Adipose tissue (tissue), 3 donors: ENCODE measurements around the gene HMGN5. TPM values are rescaled to one million over a fixed set of nuclear protein-coding genes. Genes with fewer than 3 reads are reported as not detected.

Experiments used
- H3K27ac ChIP-seq: one replicate; pipeline ENCODE4 v1.5.1; 2013; ENCODE audit warnings: low read depth, low read length
- WGBS, 3 donors: extraction: QIAGEN DNeasy Blood & Tissue Kit; methylation state at CpG; one replicate each; pipeline ENCODE4 v1.1.7; 2013; 5-methylcytosine and 5-hydroxymethylcytosine counted together
- polyA plus RNA-seq, 3 donors: library from polyadenylated mRNA; stranded (reverse); fragments of 200-250 nt; gene quantifications; one replicate each; pipeline ENCODE4 v1.2.3, GENCODE V29; 2013
- donor health status: healthy with polysubstance abuse.
- donor health status: Bipolar disorder and iron deficiency.
- donor health status: healthy.

HMGN5 gene, protein sequence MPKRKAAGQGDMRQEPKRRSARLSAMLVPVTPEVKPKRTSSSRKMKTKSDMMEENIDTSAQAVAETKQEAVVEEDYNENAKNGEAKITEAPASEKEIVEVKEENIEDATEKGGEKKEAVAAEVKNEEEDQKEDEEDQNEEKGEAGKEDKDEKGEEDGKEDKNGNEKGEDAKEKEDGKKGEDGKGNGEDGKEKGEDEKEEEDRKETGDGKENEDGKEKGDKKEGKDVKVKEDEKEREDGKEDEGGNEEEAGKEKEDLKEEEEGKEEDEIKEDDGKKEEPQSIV
- polyA plus RNA-seq, result 10 to 100 TPM in 1 of 3 donors, 1 to 10 TPM in 2; 4.2 to 27.0 (median 9.7) TPM

DNA sequence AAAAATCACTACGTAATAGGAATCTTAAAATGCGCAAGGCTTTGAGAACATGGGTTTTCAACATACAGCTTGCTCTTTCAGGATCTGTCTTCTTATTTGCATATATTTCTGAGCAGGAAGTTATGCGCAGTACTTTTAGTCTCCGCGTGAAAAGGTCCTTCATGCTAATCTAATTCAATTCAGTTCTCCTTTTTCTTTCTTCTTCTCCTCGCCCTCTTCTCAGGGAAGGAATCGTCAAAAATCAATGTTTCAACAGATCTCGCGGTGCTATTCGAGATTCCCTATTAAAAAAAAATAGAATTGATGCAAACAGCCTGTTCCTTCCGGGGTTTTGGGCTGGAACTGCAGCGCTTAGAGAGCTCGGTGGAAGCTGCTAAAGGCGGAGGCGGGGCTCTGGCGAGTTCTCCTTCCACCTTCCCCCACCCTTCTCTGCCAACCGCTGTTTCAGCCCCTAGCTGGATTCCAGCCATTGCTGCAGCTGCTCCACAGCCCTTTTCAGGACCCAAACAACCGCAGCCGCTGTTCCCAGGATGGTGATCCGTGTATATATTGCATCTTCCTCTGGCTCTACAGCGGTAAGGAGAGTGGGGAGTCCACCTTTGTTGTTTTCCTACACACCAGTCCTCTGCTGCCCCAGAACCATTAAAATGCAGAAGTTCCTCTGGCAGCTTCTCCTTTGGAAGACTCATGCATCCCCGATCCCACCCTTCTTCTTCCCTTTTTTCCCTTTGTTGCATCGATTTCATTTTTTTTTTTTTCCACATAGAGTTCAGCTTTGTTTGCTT lies at the start of gene HMGN5, which contains the start of gene SH3BGRL:
Gene HMGN5, minus strand, starts transcription at position 243 of the 785 bp plus-strand sequence. CDS start 80,364 bp downstream, outside the sequence.
Gene SH3BGRL, plus strand, starts transcription at position 432 of the 785 bp plus-strand sequence. Its CDS starts 99 bp downstream, at position 531.
- WGBS, 3 donors, result 0 to 19% (median 0%) methylated on average over 23 of the region's 23 CpGs
- H3K27ac ChIP-seq, result no peak within 1 kb of the TSS

DNA sequence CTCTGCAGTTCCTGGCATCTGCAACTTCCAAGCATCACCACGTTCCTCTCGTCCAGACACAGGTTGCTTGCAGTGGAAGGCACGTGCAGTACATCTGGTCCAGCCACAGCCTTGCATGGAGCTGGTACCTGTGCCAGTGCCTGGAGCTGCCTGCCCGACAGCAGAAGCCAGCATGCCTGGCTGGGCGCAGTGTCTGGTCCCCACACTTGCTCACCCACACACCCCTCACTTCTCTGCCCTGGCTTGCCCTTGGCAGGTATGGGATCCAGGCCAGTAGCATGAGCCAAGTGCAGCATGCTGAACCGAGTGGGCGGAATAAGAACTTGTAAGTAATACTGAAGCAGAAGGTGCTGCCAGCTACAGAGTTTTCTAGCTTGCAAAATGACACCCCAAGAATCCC lies 40.0 kb upstream of the HMGN5 start:
- WGBS, 3 donors, result 90 to 99% (median 98%) methylated on average over 7 of the region's 7 CpGs
- no peak overlapping the region for H3K27ac ChIP-seq

DNA sequence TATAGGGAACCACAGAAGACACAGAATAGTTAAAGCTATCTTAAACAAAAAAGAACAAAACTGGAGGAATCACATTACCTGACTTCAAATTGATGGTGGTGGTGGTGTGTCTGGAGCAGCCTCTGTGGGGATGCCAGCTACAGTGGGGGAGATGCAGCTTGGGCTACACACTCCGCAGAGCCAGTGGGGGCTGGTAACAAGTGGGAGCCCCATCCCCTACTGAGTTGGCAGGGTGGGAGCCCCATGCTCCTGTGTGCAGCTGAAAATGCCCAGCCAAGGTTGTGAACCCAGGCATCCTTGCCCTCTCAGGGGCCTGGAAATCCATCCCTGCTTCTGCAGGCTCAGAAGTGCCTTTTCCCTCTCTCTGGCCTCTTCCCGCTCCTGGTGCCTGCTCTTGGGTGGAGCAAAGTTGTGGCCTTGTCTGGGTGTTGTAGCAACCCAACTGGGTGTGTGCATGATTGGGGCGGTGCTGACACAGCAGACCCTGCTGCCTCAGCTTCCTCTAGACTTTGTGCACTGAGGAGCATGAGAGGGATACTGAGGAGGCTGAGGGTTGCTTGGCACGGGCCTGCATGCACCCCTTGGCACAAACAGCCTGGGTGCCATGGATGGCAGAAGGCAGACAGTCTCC lies 39.1 kb upstream of the HMGN5 start:
- WGBS, 3 donors, result 84 to 100% (median 96%) methylated on average over 4 of the region's 4 CpGs

DNA sequence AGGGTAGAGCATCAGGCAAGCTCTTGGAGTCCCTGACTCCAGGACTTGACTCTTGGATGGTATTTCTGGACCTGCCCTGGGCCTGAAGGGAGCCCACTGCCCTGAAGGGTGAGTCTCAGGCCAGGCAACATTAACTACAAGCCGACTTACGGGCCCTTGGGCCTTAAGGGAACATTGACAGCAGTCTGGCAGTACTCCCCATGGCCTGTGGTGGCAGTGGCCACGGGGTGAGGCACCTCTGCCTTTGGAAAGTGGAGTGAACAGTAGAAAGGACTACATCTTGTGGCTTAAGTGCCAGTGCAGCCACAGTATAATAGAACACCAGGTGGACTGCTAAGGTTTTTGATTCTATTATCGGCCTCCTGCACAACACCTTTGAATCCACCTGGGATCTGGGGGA lies 36.5 kb upstream of the HMGN5 start:
- 69 to 97% (median 96%) methylated on average over 4 of the region's 4 CpGs for WGBS, 3 donors
- no peak overlapping the region for H3K27ac ChIP-seq

More for the DNA sequence above, 39.1 kb upstream of the HMGN5 start:
- H3K27ac ChIP-seq, result no peak overlapping the region

DNA sequence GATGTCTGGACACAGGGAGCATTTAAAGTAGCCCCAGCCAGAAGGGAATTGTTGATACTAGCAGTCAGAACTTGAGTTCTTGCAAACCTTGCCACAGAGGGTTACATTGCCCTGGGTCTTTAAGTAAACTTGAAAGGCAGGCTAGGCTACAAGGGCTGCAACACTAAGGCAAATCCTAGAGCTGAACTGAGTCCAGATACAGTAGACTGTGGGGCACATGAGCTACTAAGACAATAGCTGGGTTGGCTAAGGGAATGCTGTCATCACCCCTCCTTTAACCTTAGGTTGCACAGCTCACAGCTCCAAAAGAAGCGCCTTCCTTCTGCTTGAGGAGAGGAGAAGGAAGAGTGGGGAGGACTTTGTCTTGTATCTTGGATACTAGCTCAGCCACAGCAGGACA lies 35.8 kb upstream of the HMGN5 start:
- 69 to 94% methylated on average over 1 of the region's 1 CpG; no CpG with 5 or more reads in 1 of the 3 donors for WGBS, 3 donors
- no peak overlapping the region for H3K27ac ChIP-seq

DNA sequence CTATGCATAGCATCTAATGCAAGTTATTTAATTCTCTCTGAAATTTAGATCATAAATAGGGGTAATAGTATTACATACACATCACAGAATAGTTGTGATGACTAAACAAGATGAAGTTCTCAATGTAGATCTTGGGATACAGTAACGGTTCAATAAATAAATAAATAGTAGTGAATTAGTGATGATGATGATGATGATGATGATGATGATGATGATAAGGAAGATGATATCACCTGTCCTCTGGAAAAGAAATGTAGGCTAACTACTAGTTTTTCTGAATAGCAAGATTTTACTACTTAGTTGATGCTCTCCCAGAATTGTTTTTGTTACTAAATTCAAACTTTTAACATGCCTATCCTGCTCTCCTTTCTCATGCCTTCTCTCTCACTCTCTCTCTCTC lies 30.5 kb upstream of the HMGN5 start:
- no peak overlapping the region for H3K27ac ChIP-seq
- 94 to 97% (median 95%) methylated on average over 1 of the region's 1 CpG for WGBS, 3 donors

DNA sequence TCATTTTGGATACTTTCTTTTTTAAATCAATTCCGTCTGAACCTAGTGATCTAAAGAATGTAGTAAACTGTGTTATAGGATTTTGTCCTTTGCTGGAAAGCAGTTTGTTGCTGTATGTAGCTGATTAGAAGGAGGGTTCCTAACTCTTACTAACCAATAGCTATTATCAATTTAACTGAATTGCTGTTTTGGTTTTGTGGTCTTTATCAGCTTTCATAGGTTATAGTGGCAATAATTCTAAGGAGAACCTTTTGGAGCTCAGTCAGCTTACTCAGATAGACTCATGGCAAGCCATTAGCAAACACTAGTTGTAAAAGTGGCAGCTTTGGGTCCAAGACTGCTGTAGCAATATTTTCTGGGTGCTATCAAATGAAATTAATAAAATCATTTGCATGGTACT lies 29.8 kb upstream of the HMGN5 start:
- WGBS, 3 donors, result 53 to 94% (median 92%) methylated on average over 1 of the region's 1 CpG
- H3K27ac ChIP-seq, result no peak overlapping the region

DNA sequence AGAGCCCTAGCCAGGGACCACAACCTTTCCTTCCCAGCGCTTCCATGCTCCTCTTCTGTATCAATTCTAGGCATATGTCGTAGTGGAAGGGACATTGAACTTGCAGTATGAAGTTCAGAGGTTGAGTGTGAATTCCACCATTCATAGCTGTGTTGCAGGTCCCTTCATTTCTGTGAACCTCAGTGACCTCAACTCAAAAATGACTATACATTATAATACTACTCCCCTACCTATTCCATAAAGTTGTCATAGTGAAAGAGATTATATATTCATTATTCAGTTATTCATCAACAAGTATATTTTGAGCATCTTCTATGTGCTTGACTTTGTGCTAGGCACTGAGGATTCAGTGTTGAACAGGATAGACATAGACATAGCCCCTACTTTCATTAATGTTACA lies 28.2 kb upstream of the HMGN5 start:
- H3K27ac ChIP-seq, result no peak overlapping the region
- 78 to 98% (median 97%) methylated on average over 2 of the region's 2 CpGs for WGBS, 3 donors

DNA sequence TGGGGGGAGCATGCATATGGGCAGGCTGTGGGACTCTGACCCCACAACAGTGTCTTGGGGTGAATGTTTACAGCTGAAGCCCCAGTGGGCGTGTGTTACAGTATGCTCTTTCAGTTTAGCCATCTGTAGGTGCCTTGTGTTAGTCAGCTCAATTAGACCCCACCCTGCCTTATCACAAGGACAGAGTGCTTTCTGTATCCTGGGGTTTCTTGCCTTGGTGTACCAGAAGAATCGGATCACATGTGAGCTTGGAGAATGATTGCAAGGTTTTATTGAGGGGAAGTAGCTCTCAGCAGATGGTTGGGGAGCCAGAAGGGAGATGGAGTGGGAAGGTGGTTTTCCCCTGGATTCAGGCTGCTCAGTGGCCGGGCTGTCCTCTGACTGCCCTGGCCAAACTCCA lies 27.5 kb upstream of the HMGN5 start:
- H3K27ac ChIP-seq, result no peak overlapping the region
- 78 to 85% (median 83%) methylated on average over 3 of the region's 3 CpGs for WGBS, 3 donors

DNA sequence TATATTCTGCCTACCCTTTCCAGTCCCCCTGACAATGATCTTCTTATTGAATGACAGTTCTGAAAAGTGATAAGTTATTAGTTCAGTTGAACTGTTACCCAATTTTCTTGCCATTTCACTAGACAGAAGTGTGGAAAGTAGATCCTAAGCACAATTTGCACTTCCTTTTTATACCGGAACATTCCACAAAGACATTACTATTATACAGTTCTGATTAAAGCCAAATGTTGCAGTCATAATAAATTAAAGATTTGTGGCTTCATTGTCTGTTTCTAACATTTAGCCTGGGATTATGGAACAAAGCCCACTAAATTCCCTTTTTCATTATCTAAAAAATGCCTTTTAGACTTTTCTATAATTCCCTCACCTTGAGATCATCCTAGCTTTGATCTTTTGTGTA lies 14.0 kb upstream of the HMGN5 start:
- WGBS, 3 donors, result 7 to 60% (median 41%) methylated on average over 1 of the region's 1 CpG
- H3K27ac ChIP-seq, result no peak overlapping the region

DNA sequence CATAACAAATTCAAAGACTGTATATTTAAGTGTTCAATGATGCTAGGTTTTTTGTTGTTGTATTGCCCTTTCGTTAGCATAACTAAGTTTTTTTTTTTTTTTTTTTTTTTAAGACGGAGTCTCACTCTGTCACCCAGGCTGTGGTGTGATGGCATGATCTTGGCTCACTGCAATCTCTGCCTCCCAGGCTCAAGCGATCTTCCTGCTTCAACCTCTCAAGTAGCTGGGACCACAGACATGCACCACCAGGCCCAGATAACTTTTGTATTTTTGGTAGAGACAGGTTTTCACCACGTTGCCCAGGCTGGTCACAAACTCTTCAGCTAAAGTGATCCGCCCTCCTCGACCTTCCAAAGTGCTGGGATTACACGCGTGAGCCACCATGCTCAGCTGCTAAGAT lies 7.2 kb upstream of the HMGN5 start:
- whole genome bisulfite sequencing, 3 donors, result 76 to 91% (median 86%) methylated on average over 7 to 8 of the region's 8 CpGs
- no peak overlapping the region for H3K27ac ChIP-seq

DNA sequence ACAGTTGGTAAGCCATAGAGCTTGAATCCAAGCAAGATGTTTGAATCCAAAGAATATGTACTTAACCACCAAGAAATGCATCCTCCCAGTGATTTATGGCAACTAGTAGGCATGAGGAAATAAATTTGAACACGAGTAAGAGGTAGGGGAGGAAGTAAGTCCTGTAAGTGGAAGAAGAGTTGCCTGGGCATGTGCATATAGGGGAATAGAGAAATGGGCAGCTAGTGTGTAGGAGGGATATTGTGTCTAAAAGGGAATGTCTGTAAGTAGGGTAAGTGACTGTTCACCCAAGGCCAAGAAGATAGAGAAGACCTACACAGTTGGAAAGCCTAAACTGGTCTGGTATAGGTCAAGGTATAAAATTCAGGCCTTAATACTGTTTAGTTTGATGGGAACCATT lies 4.8 kb upstream of the HMGN5 start:
- WGBS, 3 donors, result 17 to 39% (median 19%) methylated on average over 1 of the region's 1 CpG
- H3K27ac ChIP-seq, result no peak overlapping the region

DNA sequence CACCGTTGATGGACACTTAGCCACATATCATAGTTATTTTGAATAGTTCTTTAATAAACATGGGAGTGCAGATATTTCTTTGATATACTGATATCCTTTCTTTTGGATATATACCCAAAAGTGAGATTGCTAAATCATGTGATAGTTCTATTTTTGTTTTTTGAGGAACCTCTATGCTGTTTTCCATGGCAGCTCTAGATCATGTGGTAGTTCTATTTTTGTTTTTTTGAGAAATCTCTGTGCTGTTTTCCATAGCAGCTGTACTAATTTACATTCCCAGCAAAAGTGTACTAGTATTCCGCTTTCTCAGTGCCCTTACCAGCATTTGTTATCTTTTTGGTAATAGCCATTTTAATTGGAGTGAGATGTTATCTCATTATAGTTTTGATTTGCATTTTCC lies 3.8 kb upstream of the HMGN5 start:
- no peak overlapping the region for H3K27ac ChIP-seq
- 68 to 96% (median 90%) methylated on average over 2 of the region's 2 CpGs for WGBS, 3 donors

DNA sequence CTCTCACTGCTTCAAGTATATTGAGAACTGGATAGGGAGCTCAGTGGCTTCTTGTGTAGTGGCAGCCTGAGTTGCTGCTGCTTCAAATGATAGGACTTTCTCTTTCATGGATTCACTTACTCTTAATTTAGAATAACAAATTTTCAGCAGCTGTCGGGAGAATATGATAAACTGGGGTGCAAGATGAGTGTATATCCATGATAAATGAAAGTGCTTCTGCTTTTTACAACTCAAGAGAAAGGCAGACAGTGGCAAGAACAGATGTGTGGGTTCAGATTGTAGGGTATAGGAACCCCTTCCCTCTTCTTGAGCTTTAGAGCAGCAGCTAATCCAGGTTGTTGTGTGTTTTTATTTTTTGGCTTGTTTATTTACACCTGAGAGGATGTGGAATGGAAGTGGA lies 1.2 kb upstream of the HMGN5 start:
- 0 to 15% (median 5%) methylated on average over 1 of the region's 1 CpG for WGBS, 3 donors
- H3K27ac ChIP-seq, result no peak overlapping the region

DNA sequence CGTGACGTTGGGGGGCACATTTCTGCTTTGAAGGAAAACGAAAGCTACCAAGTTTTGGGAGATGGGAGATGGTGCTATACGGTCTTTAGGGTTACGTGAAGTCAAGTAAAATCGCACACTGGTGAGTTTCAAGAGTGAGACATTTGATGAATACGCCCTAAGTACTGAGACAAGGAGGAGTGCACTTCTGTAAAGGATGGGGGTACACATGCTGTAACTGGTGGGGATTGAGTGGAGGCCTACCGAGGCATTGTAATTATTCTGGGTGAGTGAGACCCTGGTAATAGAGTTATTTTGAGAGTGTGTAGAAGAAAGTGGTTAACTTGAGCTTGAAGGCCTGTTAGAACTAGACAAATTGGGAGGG lies 725 bp upstream of the HMGN5 start:
- no peak overlapping the region for H3K27ac ChIP-seq
- 0 to 20% (median 1%) methylated on average over 8 of the region's 8 CpGs for WGBS, 3 donors

DNA sequence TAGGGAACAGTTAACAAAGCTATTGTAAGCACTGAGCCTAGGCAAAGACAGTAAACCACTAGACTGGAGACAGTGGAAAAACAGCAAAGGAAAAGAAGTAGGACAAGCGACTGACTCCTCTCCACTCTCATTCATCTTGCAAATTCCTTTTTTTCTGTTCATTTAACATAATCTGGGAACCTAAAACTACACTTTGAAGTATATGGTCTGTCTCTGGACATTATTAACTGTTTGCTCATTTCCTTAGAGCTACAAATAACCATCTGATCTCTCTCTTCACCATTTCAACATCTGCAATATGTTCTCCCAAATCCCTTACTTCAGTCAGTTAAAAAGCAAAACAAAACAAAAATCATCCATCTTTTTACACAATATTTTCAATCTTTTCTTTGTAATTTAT lies 642 bp downstream of the HMGN5 start:
- 33 to 50% (median 44%) methylated on average over 1 of the region's 1 CpG for WGBS, 3 donors
- no peak overlapping the region for H3K27ac ChIP-seq

DNA sequence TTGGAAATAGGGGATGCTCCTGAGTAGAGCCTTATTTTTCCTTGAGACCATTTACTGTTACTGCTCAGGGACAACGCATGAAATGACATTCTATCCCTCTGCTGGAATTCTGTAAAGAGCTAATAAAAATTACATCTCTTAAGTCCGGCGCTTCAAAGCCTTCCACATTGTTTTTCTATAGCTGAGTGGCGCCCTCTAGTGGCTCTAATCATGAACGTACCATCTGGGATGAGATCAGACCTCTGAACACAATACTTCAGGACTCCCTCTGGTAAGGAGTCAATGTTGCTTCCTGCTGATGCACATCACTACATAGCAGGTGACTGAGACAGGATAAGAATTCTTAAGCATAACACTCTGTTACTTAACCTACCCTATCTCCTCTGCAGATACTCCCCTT lies 6.0 kb downstream of the HMGN5 start:
- no peak overlapping the region for H3K27ac ChIP-seq
- 4 to 10% (median 7%) methylated on average over 5 of the region's 5 CpGs for WGBS, 3 donors

DNA sequence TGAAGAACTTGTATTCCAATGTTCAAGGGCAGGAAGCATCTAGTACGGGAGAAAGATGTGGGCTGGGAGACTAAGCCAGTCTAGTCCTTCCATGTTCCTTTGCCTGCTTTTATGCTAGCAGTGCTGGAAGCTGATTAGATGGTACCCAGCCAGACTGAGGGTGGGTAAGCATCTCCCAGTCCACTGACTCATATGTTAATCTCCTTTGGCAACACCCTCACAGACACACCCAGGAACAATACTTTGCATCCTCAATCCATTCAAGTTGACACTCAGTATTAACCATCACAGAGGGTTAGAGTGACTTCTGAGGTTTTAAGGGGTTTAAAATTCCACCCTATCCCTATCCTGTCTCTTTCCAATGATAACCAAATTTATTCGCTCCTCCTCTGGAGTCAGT lies 6.5 kb downstream of the HMGN5 start:
- 84 to 100% (median 93%) methylated on average over 1 to 2 of the region's 2 CpGs for WGBS, 3 donors
- H3K27ac ChIP-seq, result no peak overlapping the region

DNA sequence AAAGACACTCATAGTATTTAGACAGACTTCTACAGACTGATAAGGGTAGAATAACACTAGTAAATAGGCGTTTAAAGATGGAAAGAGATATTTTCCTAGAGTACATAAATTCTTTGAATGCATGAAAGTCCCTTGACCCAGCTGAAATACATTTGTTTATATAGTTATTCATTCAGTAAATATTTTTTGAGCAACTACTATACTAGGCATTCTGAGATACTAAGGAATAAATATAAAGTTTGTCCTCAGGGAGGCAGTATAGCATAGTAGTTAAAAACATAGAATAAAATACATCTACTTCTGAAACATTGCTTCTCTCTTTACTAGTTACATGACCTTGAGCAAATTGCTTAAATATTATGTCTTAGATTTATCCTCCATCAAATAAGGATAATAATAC lies 27.4 kb downstream of the HMGN5 start:
- H3K27ac ChIP-seq, result no peak overlapping the region
- 7 to 46% (median 31%) methylated on average over 1 of the region's 1 CpG for WGBS, 3 donors
